CD4-positive, CD25-positive, alpha-beta regulatory T cell (primary cell): ENCODE data around the gene SGPP2. TPM values are rescaled to one million over a fixed set of nuclear protein-coding genes. Genes with fewer than 3 reads are reported as not detected.

Experiments used
- ATAC-seq, 2 donors: fragments of 150-1000 bp; cut with Tn5 transposase; one replicate each; pipeline ENCODE4 v1.10.0; 2021; ENCODE audit warnings: low read depth in 2 of 2, moderate number of reproducible peaks in 2 of 2, moderate library complexity in 1 of 2
- DNase-seq, 3 donors: peaks; one replicate each; pipeline versions ENCODE4 v3.0.0 to v3.0.0-alpha.2; 2012 to 2022; ENCODE audit warnings: mixed read lengths in 1 of 3
- H3K27ac ChIP-seq: one replicate; pipeline ENCODE4 v1.7.0; 2013; ENCODE audit warnings: mild to moderate bottlenecking, low read length; ENCODE audit not compliant: insufficient read depth, poor library complexity, severe bottlenecking
- H3K27me3 ChIP-seq: one replicate; pipeline ENCODE4 v1.7.0; 2013; ENCODE audit warnings: low read length; ENCODE audit not compliant: control insufficient read depth, insufficient read depth
- H3K36me3 ChIP-seq: one replicate; pipeline ENCODE4 v1.7.0; 2013; ENCODE audit warnings: mild to moderate bottlenecking, low read length, moderate library complexity; ENCODE audit not compliant: control insufficient read depth, insufficient read depth
- H3K4me1 ChIP-seq: 2 replicates; pipeline ENCODE4 v1.7.0; 2013; ENCODE audit warnings: mild to moderate bottlenecking, low read length; ENCODE audit not compliant: insufficient read depth, control insufficient read depth, poor library complexity, severe bottlenecking
- H3K4me3 ChIP-seq: one replicate; pipeline ENCODE4 v1.7.0; 2013; ENCODE audit warnings: low read depth, mild to moderate bottlenecking, low read length, moderate library complexity
- H3K9me3 ChIP-seq, 2 experiments: 1 replicate in 1 of 2; 2 replicates in 1 of 2; pipeline ENCODE4 v1.7.0; 2013; ENCODE audit warnings: low read length in 2 of 2, mild to moderate bottlenecking in 1 of 2, moderate library complexity in 1 of 2; ENCODE audit not compliant: control insufficient read depth in 2 of 2
- H3K27ac Mint-ChIP-seq, 3 donors: one replicate each; pipeline ENCODE4 v1.8.0; 2020 to 2022; ENCODE audit warnings: mild to moderate bottlenecking in 3 of 3, mixed read lengths in 3 of 3, moderate library complexity in 2 of 3
- H3K27me3 Mint-ChIP-seq: one replicate; pipeline ENCODE4 v1.8.0; 2022; ENCODE audit warnings: mild to moderate bottlenecking, mixed read lengths
- H3K36me3 Mint-ChIP-seq: one replicate; pipeline ENCODE4 v1.8.0; 2020; ENCODE audit warnings: mixed read lengths
- H3K4me1 Mint-ChIP-seq, 4 donors: one replicate each; pipeline ENCODE4 v1.8.0; 2020 to 2022; ENCODE audit warnings: mixed read lengths in 4 of 4, mild to moderate bottlenecking in 1 of 4
- H3K4me3 Mint-ChIP-seq, 4 donors: one replicate each; pipeline ENCODE4 v1.8.0; 2020 to 2022; ENCODE audit warnings: mild to moderate bottlenecking in 4 of 4, mixed read lengths in 4 of 4, moderate library complexity in 3 of 4
- H3K9me3 Mint-ChIP-seq, 7 donors: one replicate each; pipeline ENCODE4 v1.8.0; 2020 to 2022; ENCODE audit warnings: mixed read lengths in 7 of 7, mild to moderate bottlenecking in 3 of 7, moderate library complexity in 2 of 7
- polyA plus RNA-seq, 4 donors: library from polyadenylated mRNA; unstranded; fragments of 300-500 nt; fragmentation: Illumina TruSeq; gene quantifications; one replicate each; pipeline ENCODE4 v1.2.3, GENCODE V29; 2021
- total RNA-seq: library from RNA; stranded (reverse); gene quantifications from one replicate; pipeline ENCODE4 v1.2.3, GENCODE V29; 2022

SGPP2 gene
- total RNA-seq (8.3 TPM), polyA plus RNA-seq (1 to 10 TPM; 2.7 to 7.2 (median 3.9) TPM)

DNA sequence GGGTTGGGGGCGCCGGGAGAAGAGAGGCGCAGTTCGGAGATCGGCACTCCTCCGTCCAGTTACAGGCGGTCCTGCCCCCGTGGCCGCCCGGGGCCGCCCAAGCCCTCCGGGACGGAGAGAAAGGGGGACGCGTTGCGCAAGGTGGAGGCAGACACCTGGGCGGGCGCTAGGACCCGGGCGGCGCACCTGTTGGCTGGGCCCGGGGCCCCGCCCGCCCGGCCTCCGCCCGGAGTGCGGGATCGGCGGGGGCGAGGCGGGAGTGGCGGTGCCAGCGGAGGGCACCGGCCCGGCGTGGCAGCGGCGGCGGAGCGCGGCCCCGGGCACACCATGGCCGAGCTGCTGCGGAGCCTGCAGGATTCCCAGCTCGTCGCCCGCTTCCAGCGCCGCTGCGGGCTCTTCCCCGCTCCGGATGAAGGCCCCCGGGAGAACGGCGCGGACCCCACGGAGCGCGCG is at the start of gene SGPP2:
SGPP2 (plus strand) TSS at position 268 of the 453 bp plus-strand sequence; CDS start at position 328, 60 bp downstream.
- Mint-ChIP-seq H3K4me3 (peak within 1 kb of the TSS; percentile 95 to 99 (median 98)), H3K36me3 (no peaks in the 10 kb centered on the region), H3K27ac (peak within 1 kb of the TSS; percentile 16 to 93 (median 89)), H3K9me3 (no peaks in the 10 kb centered on the region), H3K27me3 (peaks cover 28% of the 10 kb centered on the region), H3K4me1 (peaks cover 7 to 46% (median 37%) of the 10 kb centered on the region in 4 donors)
- peak in 2 of 3 donors; percentile 24 to 28 for DNase-seq
- H3K4me1 ChIP-seq, result peaks cover 36% of the 10 kb centered on the region
- peak; percentile 39 to 55 for ATAC-seq
- no peaks in the 10 kb centered on the region for H3K9me3 ChIP-seq
- no peaks in the 10 kb centered on the region for H3K27me3 ChIP-seq
- H3K36me3 ChIP-seq, result no peaks in the 10 kb centered on the region
- peak within 1 kb of the TSS; percentile 72 for H3K27ac ChIP-seq
- peak within 1 kb of the TSS; percentile 83 for H3K4me3 ChIP-seq

DNA sequence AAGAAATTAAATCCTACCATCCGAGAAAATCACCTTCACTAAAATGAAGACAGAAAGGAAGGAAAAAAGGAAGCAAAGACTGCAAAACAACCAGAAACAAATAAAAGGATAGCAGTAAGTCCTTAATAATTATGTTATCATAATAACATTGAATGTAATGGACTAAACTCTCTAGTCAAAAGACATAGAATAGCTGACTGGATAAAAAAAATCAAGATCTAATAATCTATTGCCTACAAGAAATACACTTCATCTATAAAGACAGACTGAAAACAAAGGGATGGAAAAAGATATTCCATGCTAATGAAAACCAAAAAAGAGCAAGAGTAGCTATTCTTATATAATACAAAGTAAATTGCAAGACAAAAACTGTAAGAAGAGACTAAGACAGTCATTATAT is 48.5 kb upstream of the SGPP2 start:
- H3K9me3 ChIP-seq, result no peaks in the 10 kb centered on the region
- Mint-ChIP-seq H3K9me3 (peaks cover 0 to 6% (median 3%) of the 10 kb centered on the region in 7 donors), H3K4me1 (no peaks in the 10 kb centered on the region), H3K27me3 (peaks cover 22% of the 10 kb centered on the region), H3K27ac (no peak overlapping the region), H3K36me3 (no peaks in the 10 kb centered on the region), H3K4me3 (no peak overlapping the region)
- no peak for DNase-seq
- H3K27ac ChIP-seq, result no peak overlapping the region
- no peak for ATAC-seq
- no peak overlapping the region for H3K4me3 ChIP-seq
- H3K36me3 ChIP-seq, result no peaks in the 10 kb centered on the region
- H3K27me3 ChIP-seq, result no peaks in the 10 kb centered on the region
- no peaks in the 10 kb centered on the region for H3K4me1 ChIP-seq

GRCh38 chr2:222380456-222380855 is 43.9 kb upstream of the SGPP2 start:
- H3K27ac Mint-ChIP-seq, result no peak overlapping the region
- peaks cover 0 to 5% (median 0%) of the 10 kb centered on the region in 7 donors for H3K9me3 Mint-ChIP-seq
- H3K27me3 ChIP-seq, result no peaks in the 10 kb centered on the region
- no peaks in the 10 kb centered on the region for H3K4me1 ChIP-seq
- H3K27ac ChIP-seq, result no peak overlapping the region
- H3K4me3 ChIP-seq, result no peak overlapping the region
- H3K36me3 ChIP-seq, result no peaks in the 10 kb centered on the region
- no peaks in the 10 kb centered on the region for H3K4me1 Mint-ChIP-seq
- H3K27me3 Mint-ChIP-seq, result peaks cover 13% of the 10 kb centered on the region
- no peaks in the 10 kb centered on the region for H3K9me3 ChIP-seq
- H3K36me3 Mint-ChIP-seq, result no peaks in the 10 kb centered on the region
- H3K4me3 Mint-ChIP-seq, result no peak overlapping the region
- ATAC-seq (no peak), DNase-seq (no peak)

GRCh38 chr2:222381566-222381965 is 42.8 kb upstream of the SGPP2 start:
- peaks cover 18% of the 10 kb centered on the region for H3K27me3 Mint-ChIP-seq
- H3K36me3 Mint-ChIP-seq, result no peaks in the 10 kb centered on the region
- Histone ChIP-seq H3K36me3 (no peaks in the 10 kb centered on the region), H3K4me1 (no peaks in the 10 kb centered on the region), H3K27me3 (peaks cover 4% of the 10 kb centered on the region), H3K27ac (no peak overlapping the region), H3K4me3 (no peak overlapping the region), H3K9me3 (no peaks in the 10 kb centered on the region)
- no peak overlapping the region for H3K27ac Mint-ChIP-seq
- DNase-seq, result no peak
- peaks cover 0 to 5% (median 0%) of the 10 kb centered on the region in 7 donors for H3K9me3 Mint-ChIP-seq
- H3K4me3 Mint-ChIP-seq, result no peak overlapping the region
- no peak for ATAC-seq
- H3K4me1 Mint-ChIP-seq, result no peaks in the 10 kb centered on the region

- H3K27ac ChIP-seq, result no peak overlapping the region
- Mint-ChIP-seq H3K4me1 (no peaks in the 10 kb centered on the region), H3K36me3 (no peaks in the 10 kb centered on the region), H3K27me3 (peaks cover 7% of the 10 kb centered on the region), H3K9me3 (peaks cover 0 to 3% (median 0%) of the 10 kb centered on the region in 7 donors), H3K4me3 (no peak overlapping the region), H3K27ac (no peak overlapping the region)
- no peaks in the 10 kb centered on the region for H3K4me1 ChIP-seq
- no peaks in the 10 kb centered on the region for H3K36me3 ChIP-seq
- no peaks in the 10 kb centered on the region for H3K9me3 ChIP-seq
- ATAC-seq (no peak), DNase-seq (no peak)
- peaks cover 8% of the 10 kb centered on the region for H3K27me3 ChIP-seq
- H3K4me3 ChIP-seq, result no peak overlapping the region
These were observed 41.1 kb upstream of the SGPP2 start for GRCh38 chr2:222383255-222383654.

GRCh38 chr2:222391743-222392285 is 32.5 kb upstream of the SGPP2 start:
- H3K9me3 Mint-ChIP-seq, result no peaks in the 10 kb centered on the region
- Histone ChIP-seq H3K36me3 (no peaks in the 10 kb centered on the region), H3K27me3 (peaks cover 5% of the 10 kb centered on the region), H3K4me3 (no peak overlapping the region), H3K9me3 (no peaks in the 10 kb centered on the region), H3K27ac (no peak overlapping the region), H3K4me1 (no peaks in the 10 kb centered on the region)
- peaks cover 0 to 2% (median 0%) of the 10 kb centered on the region in 4 donors for H3K4me1 Mint-ChIP-seq
- peaks cover 4% of the 10 kb centered on the region for H3K27me3 Mint-ChIP-seq
- ATAC-seq (no peak), DNase-seq (no peak)
- H3K4me3 Mint-ChIP-seq, result no peak overlapping the region
- no peaks in the 10 kb centered on the region for H3K36me3 Mint-ChIP-seq
- no peak overlapping the region for H3K27ac Mint-ChIP-seq

GRCh38 chr2:222393733-222394267 is 30.5 kb upstream of the SGPP2 start:
- ATAC-seq, result no peak
- peaks cover 0 to 2% (median 0%) of the 10 kb centered on the region in 4 donors for H3K4me1 Mint-ChIP-seq

GRCh38 chr2:222398446-222398885 is 25.9 kb upstream of the SGPP2 start:
- H3K27me3 Mint-ChIP-seq, result peaks cover 7% of the 10 kb centered on the region
- no peaks in the 10 kb centered on the region for H3K36me3 Mint-ChIP-seq
- Histone ChIP-seq H3K27ac (no peak overlapping the region), H3K27me3 (no peaks in the 10 kb centered on the region), H3K4me1 (no peaks in the 10 kb centered on the region), H3K36me3 (no peaks in the 10 kb centered on the region), H3K4me3 (no peak overlapping the region), H3K9me3 (no peaks in the 10 kb centered on the region)
- no peak overlapping the region for H3K27ac Mint-ChIP-seq
- peaks cover 0 to 3% (median 2%) of the 10 kb centered on the region in 7 donors for H3K9me3 Mint-ChIP-seq
- ATAC-seq (no peak), DNase-seq (no peak)
- no peak overlapping the region for H3K4me3 Mint-ChIP-seq
- H3K4me1 Mint-ChIP-seq, result peaks cover 0 to 2% (median 0%) of the 10 kb centered on the region in 4 donors

More at GRCh38 chr2:222393733-222394267, 30.5 kb upstream of the SGPP2 start:
- peaks cover 0 to 2% (median 0%) of the 10 kb centered on the region in 7 donors for H3K9me3 Mint-ChIP-seq
- H3K36me3 Mint-ChIP-seq, result no peaks in the 10 kb centered on the region
- H3K27me3 Mint-ChIP-seq, result peaks cover 11% of the 10 kb centered on the region
- no peaks in the 10 kb centered on the region for H3K36me3 ChIP-seq
- DNase-seq, result no peak
- H3K27me3 ChIP-seq, result no peaks in the 10 kb centered on the region
- H3K4me1 ChIP-seq, result no peaks in the 10 kb centered on the region
- no peak overlapping the region for H3K4me3 Mint-ChIP-seq
- no peak overlapping the region for H3K27ac ChIP-seq
- H3K9me3 ChIP-seq, result no peaks in the 10 kb centered on the region
- H3K27ac Mint-ChIP-seq, result no peak overlapping the region
- no peak overlapping the region for H3K4me3 ChIP-seq
